ENCODE measurements around the gene ITPR1. TPM values are rescaled to one million over a fixed set of nuclear protein-coding genes. Genes with fewer than 3 reads are reported as not detected.
"Not testable (repeated sequence)": the region's sequence is repeated elsewhere in the genome, so short reads cannot be mapped to it uniquely, and the experiment has no call there.

The ITPR1 gene
- polyA plus RNA-seq (2013, experiment 1 of 2), result 2.7 TPM
- polyA plus RNA-seq (2013, experiment 2 of 2), result 3.0 TPM

DNA sequence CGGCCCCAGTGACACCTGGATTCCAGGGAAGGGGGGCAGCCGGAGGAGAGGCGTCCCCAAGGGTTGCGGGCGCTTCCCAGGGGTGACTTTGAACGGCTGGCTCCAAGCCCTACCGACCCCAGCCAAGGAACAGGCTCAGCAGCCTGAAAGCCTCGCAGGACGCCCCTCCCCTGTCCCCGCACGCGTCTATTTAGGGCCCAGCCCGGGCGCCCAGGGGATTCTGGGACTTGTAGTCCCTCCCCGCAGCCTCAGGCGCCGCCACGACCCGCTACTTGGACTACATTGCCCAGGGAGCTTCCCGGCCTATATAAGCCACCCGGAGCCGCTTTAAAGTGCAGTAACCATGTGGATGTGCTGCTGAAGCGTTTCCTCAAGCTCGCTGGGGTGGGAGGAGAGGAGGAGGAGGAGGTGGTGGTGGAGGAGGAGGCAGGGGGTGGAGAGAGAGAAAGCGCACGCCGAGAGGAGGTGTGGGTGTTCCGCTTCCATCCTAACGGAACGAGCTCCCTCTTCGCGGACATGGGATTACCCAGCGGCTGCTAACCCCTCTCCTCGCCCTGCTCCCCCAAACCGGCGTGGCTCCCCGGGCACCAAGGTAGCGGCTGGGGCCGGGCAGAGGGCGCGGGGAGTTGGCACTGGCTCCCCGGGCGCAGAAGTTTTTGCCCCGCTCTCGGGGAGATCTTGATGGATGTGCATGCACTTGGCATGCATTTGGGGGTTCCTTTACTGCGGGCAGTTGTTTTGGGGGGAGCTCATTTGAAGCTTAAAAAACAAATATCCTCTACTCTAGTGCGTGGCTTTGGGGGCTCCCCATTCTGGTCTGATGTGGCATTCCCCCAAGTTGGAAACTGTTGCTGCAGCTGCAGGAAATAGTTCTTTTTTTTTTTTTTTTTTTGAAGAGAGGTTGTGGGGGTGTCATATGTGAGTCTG lies at the start of gene ITPR1:
Gene ITPR1, plus strand, starts transcription at position 335 of the 927 bp plus-strand sequence. CDS start 23,144 bp downstream, outside the sequence.
- no peaks in the 10 kb centered on the region for H3K36me3 ChIP-seq (ENCODE audit: insufficient read depth, low read length)
- H3K27me3 ChIP-seq (ENCODE audit: insufficient read depth, low read length), result peaks cover 49% of the 10 kb centered on the region
- WGBS, result under 1% methylated on average over 46 of the region's 47 CpGs

DNA sequence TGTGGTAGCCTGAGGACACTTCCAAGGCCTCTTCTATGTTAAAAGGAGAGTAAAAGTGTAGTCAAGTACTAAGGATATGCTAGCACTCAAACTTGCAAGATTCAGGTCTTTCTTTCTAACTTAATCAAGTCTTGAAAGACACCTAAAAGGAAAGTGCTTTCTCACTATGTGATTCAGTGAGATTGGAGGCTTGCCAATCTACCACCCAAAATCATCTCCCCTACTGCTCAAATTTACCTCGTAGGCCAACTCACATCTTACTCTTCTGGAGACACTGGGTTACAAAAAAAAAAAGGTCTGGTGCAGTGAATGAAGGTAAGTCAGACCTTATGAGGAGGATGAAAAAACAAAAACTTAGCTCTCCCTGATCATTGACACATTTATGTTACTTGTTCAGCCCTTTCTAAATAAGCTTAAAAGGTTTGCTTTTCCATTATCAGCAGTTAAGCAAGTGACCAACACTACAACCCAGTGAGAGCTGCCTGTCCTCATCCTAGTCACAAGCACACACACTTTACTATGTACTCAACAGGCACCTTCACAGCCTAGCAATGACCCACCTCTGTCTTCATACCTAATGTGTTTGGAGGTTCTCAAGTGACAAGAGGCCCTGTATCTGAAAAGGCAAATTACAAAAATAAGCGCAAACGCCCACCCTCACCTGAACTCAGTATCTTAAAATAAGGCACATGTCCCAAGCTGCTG lies 45.7 kb upstream of the ITPR1 start:
- Histone ChIP-seq H3K9ac (ENCODE audit: low read depth, low read length) (no peak overlapping the region), H3K9me3 (ENCODE audit: insufficient read depth, low read depth, low read length) (no peaks in the 10 kb centered on the region), H3K4me1 (ENCODE audit: insufficient read depth, low read length) (peaks cover 17% of the 10 kb centered on the region), H3K4me3 (ENCODE audit: low read length) (no peak overlapping the region), H3K27ac (ENCODE audit: low read depth, low read length) (no peak overlapping the region), H3K36me3 (ENCODE audit: insufficient read depth, low read length) (peaks cover 17% of the 10 kb centered on the region; the same call in 1 of the 2 replicates), H3K27me3 (ENCODE audit: insufficient read depth, low read length) (no peaks in the 10 kb centered on the region)
- 93% methylated on average over 3 of the region's 3 CpGs for WGBS

More for the DNA sequence above, at the start of gene ITPR1:
- Histone ChIP-seq H3K9me3 (ENCODE audit: insufficient read depth, low read depth, low read length) (no peaks in the 10 kb centered on the region), H3K4me1 (ENCODE audit: insufficient read depth, low read length) (peaks cover 6% of the 10 kb centered on the region), H3K4me3 (ENCODE audit: low read length) (peak within 1 kb of the TSS; percentile 86), H3K9ac (ENCODE audit: low read depth, low read length) (peak within 1 kb of the TSS; percentile 78), H3K27ac (ENCODE audit: low read depth, low read length) (peak within 1 kb of the TSS; percentile 93)

DNA sequence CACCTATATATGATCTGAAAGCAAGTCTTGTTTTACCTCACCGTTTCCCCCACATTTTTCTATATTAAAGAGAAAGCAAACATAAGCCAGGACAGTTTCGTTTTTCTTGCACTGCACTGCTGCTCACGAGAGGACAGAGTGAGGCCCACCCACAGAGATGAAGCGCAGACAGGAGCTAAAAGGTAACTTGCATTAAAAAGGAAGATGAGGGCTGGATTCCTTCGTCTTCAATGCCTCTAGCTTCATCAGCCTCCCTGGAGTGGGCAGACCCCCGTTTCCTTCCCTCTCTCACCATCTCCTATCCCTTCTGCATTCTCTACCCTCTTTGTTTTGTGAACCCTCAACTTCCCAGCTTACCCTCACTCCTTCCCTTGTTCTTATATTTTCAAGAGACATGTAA lies 45.0 kb upstream of the ITPR1 start:
- WGBS, result 43% methylated on average over 6 of the region's 6 CpGs
- no peaks in the 10 kb centered on the region for H3K9me3 ChIP-seq (ENCODE audit: insufficient read depth, low read depth, low read length)
- peaks cover 17% of the 10 kb centered on the region for H3K4me1 ChIP-seq (ENCODE audit: insufficient read depth, low read length)
- no peak overlapping the region for H3K4me3 ChIP-seq (ENCODE audit: low read length)
- no peak overlapping the region for H3K27ac ChIP-seq (ENCODE audit: low read depth, low read length)
- H3K27me3 ChIP-seq (ENCODE audit: insufficient read depth, low read length), result no peaks in the 10 kb centered on the region
- peaks cover 17% of the 10 kb centered on the region; the same call in 1 of the 2 replicates for H3K36me3 ChIP-seq (ENCODE audit: insufficient read depth, low read length)
- H3K9ac ChIP-seq (ENCODE audit: low read depth, low read length), result no peak overlapping the region

DNA sequence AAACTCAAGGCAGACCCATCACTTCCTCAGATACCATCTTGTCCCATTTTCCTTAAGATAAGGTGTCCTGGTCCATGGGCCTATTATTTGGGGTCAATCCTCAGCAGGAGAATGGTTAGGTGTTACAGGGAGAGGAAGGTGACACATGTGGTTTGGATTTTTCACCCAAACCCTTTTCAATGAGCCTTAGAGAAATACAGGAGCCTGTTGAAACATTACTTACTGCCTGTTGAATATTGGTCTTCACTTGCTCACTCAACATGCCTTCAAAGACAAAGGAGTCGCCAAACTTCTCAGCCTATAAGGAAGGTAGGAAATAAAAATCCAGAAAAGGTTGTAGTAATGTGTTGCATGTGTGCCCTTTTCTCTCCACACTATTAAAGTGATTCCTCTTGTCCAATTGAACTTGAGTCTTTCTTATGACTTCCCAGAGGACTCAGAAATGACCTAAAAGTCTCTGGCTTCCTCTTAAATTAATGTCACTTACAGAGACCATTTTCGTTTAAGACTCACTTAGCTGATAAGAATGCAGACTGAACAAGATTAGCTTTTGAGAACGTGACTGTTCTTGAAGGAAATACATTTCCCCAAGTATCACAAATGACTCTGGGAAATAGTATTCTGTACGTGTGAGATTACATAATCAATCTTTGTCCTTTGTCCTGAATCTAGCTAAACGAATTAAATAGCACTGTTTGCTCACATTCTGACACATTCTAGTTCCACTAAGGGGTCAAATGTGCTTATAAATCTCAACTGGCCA lies 43.9 kb upstream of the ITPR1 start:
- no peaks in the 10 kb centered on the region for H3K27me3 ChIP-seq (ENCODE audit: insufficient read depth, low read length)
- no peak overlapping the region for H3K9ac ChIP-seq (ENCODE audit: low read depth, low read length)
- WGBS, result 92% methylated on average over 4 of the region's 5 CpGs
- peaks cover 15% of the 10 kb centered on the region; the same call in 1 of the 2 replicates for H3K36me3 ChIP-seq (ENCODE audit: insufficient read depth, low read length)
- H3K27ac ChIP-seq (ENCODE audit: low read depth, low read length), result no peak overlapping the region
- H3K4me1 ChIP-seq (ENCODE audit: insufficient read depth, low read length), result peaks cover 17% of the 10 kb centered on the region
- H3K4me3 ChIP-seq (ENCODE audit: low read length), result no peak overlapping the region
- no peaks in the 10 kb centered on the region for H3K9me3 ChIP-seq (ENCODE audit: insufficient read depth, low read depth, low read length)

DNA sequence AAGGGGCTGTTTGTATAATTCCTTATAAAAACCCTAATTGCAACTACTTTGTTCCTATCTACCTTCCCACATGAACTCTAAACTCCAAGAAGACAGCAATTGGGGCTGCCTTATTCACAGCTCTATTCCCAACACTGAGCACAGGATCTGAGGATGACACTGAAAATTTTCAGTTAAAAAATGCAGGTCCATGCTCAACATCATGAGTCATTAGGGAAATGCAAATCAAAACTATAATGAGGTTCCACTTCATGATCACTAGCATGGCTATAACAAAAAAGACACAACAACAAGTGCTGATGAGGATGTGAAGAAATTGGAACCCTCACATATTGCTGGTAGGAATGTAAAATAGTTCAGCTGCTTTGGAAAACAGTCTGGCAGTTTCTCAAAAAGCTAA lies 39.0 kb upstream of the ITPR1 start:
- Histone ChIP-seq H3K9me3 (ENCODE audit: insufficient read depth, low read depth, low read length) (no peaks in the 10 kb centered on the region), H3K4me1 (ENCODE audit: insufficient read depth, low read length) (no peaks in the 10 kb centered on the region; the same call in 1 of the 2 replicates), H3K36me3 (ENCODE audit: insufficient read depth, low read length) (0 out of 2 replicates have a peak, but pooled peaks cover under 1% of the 10 kb centered on the region), H3K9ac (ENCODE audit: low read depth, low read length) (no peak overlapping the region), H3K27me3 (ENCODE audit: insufficient read depth, low read length) (no peaks in the 10 kb centered on the region), H3K4me3 (ENCODE audit: low read length) (no peak overlapping the region), H3K27ac (ENCODE audit: low read depth, low read length) (no peak overlapping the region)

DNA sequence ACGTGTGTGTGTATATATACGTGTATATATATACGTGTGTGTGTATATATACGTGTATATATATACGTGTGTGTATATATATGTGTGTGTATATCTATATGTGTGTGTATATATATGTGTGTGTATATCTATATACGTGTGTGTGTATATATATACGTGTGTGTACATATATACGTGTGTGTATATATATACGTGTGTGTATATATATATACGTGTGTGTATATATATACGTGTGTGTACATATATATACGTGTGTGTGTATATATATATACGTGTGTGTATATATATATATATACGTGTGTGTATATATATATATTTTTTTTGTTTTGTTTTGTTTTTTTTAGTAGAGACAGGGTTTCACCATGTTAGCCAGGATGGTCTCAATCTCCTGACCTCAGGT lies 36.4 kb upstream of the ITPR1 start:
- H3K4me1 ChIP-seq (ENCODE audit: insufficient read depth, low read length); H3K9me3 ChIP-seq (ENCODE audit: insufficient read depth, low read depth, low read length); H3K4me3 ChIP-seq (ENCODE audit: low read length); H3K27me3 ChIP-seq (ENCODE audit: insufficient read depth, low read length); H3K27ac ChIP-seq (ENCODE audit: low read depth, low read length); H3K9ac ChIP-seq (ENCODE audit: low read depth, low read length); H3K36me3 ChIP-seq (ENCODE audit: insufficient read depth, low read length): not testable (repeated sequence)
- WGBS, result 95% methylated on average over 13 of the region's 14 CpGs

DNA sequence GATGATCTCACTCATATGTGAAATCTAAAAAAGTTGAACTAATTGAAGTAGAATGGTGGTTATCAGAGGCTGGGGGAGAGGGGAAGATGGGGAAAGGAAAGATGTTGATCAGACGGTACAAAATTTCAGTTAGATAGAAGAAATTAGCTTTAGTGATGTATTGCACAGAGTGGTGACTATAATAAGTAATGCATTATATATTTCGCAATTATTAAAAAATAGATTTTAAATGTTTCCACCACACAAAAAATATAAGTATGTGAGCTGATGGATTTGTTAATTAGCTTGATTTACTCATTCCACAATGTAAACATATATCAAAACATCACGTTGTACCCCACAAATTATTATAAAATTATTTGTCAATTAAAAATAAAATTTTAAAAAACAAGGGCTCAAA lies 34.2 kb upstream of the ITPR1 start:
- no peaks in the 10 kb centered on the region for H3K27me3 ChIP-seq (ENCODE audit: insufficient read depth, low read length)
- H3K36me3 ChIP-seq (ENCODE audit: insufficient read depth, low read length), result no peaks in the 10 kb centered on the region
- H3K4me1 ChIP-seq (ENCODE audit: insufficient read depth, low read length), result no peaks in the 10 kb centered on the region
- no peaks in the 10 kb centered on the region for H3K9me3 ChIP-seq (ENCODE audit: insufficient read depth, low read depth, low read length)
- 86% methylated on average over 1 of the region's 3 CpGs for WGBS
- no peak overlapping the region for H3K4me3 ChIP-seq (ENCODE audit: low read length)
- no peak overlapping the region for H3K27ac ChIP-seq (ENCODE audit: low read depth, low read length)
- no peak overlapping the region for H3K9ac ChIP-seq (ENCODE audit: low read depth, low read length)

DNA sequence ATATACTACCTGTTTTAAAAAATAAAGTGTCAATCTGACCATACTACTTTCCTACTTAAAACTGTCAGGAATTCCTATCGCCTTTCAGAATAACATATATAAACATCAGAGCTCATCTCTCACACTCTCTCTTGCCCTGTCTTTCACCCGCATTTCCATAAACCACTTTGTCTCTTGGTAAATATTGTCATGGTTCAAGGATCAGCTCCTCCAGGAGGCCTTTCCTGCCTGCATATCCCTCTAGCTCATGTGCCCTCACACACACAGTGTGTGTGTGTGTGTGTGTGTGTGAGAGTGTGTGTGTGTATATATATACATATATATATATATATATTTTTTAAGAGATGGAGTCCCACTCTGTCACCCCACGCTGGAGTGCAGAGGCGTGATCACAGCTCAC lies 32.8 kb upstream of the ITPR1 start:
- Histone ChIP-seq H3K27me3 (ENCODE audit: insufficient read depth, low read length) (no peaks in the 10 kb centered on the region), H3K9me3 (ENCODE audit: insufficient read depth, low read depth, low read length) (no peaks in the 10 kb centered on the region), H3K4me1 (ENCODE audit: insufficient read depth, low read length) (no peaks in the 10 kb centered on the region), H3K27ac (ENCODE audit: low read depth, low read length) (no peak overlapping the region), H3K4me3 (ENCODE audit: low read length) (no peak overlapping the region), H3K9ac (ENCODE audit: low read depth, low read length) (no peak overlapping the region), H3K36me3 (ENCODE audit: insufficient read depth, low read length) (no peaks in the 10 kb centered on the region)
- 94% methylated on average over 4 of the region's 4 CpGs for WGBS

DNA sequence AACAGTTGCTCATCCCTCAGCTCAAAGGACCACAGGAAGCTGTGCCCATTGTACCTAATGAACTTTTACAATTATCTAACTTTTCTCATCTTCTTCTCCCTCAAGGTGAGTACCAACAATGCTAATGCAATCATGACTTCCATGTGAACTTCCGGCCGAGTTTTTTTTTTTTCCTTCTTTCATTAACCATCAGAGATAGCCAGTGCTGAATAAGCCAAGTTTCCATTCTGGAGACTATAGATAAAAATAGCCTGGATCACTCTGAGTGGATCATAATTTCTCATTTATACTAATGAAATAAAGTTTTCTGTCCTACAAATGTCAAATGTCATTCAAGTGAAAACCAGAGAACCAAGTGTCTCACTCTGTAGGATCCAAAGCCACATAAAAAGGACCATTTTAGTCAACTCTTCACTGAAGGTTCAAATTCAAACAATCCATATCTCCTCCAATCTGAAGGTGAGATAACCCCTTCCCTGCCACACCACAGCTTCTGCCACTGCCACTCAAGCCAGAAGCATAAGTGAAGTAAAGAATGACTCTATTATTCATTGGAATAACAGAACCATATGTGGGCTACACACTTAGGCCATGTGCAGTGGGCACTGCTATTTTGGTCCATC lies 31.6 kb upstream of the ITPR1 start:
- Histone ChIP-seq H3K36me3 (ENCODE audit: insufficient read depth, low read length) (no peaks in the 10 kb centered on the region), H3K9ac (ENCODE audit: low read depth, low read length) (no peak overlapping the region)

DNA sequence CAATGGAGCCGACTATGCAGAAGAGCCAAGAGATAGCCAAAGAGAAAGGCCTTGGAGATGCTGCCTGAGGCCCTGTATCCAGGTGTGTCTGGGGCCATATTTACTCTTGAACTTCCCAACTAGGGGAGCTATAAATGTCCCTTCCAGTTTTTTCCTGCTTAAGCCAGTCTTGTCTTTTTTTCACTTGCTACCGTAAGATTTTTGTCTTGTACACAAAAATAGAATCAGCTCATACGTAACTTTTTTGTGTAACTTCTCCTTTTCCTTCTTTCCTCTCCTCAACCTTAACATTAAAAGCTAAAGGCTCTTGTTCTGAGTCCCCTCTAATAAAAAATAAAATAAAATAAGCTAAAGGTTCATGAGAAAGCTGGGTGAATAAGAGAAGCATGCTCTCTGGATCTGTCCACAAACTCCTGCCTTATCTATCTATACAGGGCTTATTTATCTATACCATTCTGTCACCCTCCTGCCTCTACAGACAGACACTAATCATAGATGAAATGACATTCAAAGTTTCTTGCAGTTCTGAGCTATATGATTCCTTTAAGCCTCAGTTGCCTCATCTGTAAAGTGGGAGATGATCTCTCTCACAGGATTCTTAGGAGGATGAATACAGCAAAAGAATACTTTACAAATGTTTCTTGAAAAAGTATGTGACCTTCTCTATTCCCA lies 30.6 kb upstream of the ITPR1 start:
- Histone ChIP-seq H3K27ac (ENCODE audit: low read depth, low read length) (no peak overlapping the region), H3K9me3 (ENCODE audit: insufficient read depth, low read depth, low read length) (no peaks in the 10 kb centered on the region), H3K36me3 (ENCODE audit: insufficient read depth, low read length) (no peaks in the 10 kb centered on the region), H3K27me3 (ENCODE audit: insufficient read depth, low read length) (no peaks in the 10 kb centered on the region), H3K4me3 (ENCODE audit: low read length) (no peak overlapping the region), H3K4me1 (ENCODE audit: insufficient read depth, low read length) (no peaks in the 10 kb centered on the region), H3K9ac (ENCODE audit: low read depth, low read length) (no peak overlapping the region)
- WGBS, result 90% methylated on average over 3 of the region's 3 CpGs

More for the DNA sequence above, 31.6 kb upstream of the ITPR1 start:
- Histone ChIP-seq H3K27ac (ENCODE audit: low read depth, low read length) (no peak overlapping the region), H3K27me3 (ENCODE audit: insufficient read depth, low read length) (no peaks in the 10 kb centered on the region), H3K4me3 (ENCODE audit: low read length) (no peak overlapping the region), H3K4me1 (ENCODE audit: insufficient read depth, low read length) (no peaks in the 10 kb centered on the region), H3K9me3 (ENCODE audit: insufficient read depth, low read depth, low read length) (no peaks in the 10 kb centered on the region)
- 83% methylated on average over 2 of the region's 2 CpGs for WGBS

All from HUES64 (cell line).